AG20443 (cell line): ENCODE measurements around the gene TSPAN7.

Experiments
- DNase-seq: peaks from one replicate; pipeline ENCODE4 v3.0.0; 2012; ENCODE audit warnings: low spot score, mixed read lengths

Gene TSPAN7

DNA sequence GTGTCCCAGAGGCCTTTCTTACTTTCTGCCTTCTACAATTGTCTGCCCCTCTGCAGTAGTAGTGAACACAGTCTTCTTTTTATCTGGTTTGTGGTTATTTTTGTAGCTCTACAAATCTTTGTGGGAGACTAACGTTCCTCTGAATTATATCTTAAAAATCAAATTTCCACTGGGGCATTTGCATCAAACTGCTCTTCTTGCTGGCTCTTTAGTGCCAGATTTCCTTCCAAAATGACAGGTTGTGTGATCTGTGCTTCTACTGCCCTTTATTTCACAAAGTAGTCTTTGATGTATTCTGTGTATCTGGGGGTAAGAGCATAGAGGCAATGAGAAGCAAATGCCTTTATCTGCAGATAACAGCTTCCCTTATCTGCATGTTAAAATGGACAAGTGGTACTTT lies 34.5 kb downstream of the TSPAN7 start:
- no peak for DNase-seq

GRCh38 chrX:38596939-38597338 lies 35.6 kb downstream of the TSPAN7 start:
- DNase-seq: no peak

- DNase-seq: no peak
Observed at GRCh38 chrX:38599796-38600755, 38.7 kb downstream of the TSPAN7 start.

- DNase-seq: no peak
Observed at GRCh38 chrX:38601866-38602265, 40.5 kb downstream of the TSPAN7 start.

GRCh38 chrX:38606821-38607220 lies 45.5 kb downstream of the TSPAN7 start:
- DNase-seq: no peak

DNA sequence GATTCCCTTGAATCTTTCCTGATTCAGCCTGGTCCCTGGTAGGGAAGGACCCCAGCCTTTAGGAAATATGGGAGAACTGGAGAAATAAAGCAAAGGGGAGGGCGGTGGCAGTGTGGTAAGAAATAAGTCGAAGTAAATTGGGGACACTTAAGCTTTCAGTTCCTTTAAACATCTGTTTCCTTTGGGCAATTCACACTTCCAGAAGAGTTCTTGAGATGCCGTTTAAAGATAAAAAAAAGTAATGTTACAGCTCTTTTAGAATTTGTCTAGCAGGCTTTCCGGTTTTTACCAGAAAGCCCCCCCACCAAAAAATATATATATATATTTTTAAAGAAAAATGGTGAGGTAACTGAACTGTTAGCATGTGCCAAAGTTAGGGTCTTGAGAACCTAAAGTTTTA lies 46.6 kb downstream of the TSPAN7 start:
- no peak for DNase-seq

DNA sequence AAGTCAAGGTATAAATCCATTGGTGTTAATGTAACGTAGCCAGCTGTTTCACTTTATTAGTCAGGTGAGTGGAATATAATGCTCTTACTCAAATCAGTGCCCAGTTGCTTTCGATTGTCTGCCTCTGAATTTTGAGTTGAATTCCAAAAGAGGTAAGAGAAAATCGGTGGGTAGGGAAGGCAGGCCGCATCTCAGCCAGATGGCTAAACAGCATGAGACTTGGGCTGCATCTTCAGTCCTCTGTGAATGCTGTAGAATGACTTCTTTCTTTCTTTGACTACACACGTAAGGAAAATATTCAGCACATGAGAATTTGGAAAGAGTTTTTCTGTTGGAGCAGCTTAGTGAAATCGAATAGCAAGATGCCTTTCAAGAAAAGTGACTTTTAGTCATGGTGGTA lies 49.5 kb downstream of the TSPAN7 start:
- DNase-seq: no peak

GRCh38 chrX:38612281-38612680 lies 50.9 kb downstream of the TSPAN7 start:
- no peak for DNase-seq

GRCh38 chrX:38614485-38614884 lies 53.1 kb downstream of the TSPAN7 start:
- DNase-seq: no peak

DNA sequence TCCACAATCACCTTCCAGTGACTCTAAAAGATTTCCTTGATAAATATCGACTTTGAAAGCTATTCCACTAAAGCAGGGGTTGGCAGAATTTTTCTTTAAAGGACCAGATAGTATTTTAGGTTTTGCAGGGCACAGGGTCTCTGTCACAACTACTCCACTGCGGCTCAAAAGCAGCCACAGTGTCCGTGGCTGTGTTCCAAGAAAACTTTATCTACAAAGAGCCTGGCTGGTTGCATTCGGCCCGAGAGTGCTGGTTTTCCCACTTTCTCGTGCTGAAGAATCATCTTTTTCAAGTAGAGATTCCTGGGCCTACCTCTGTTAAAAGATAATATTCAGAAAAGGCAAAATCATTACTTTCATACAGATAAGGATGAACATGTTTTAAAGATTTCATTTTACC lies 55.6 kb downstream of the TSPAN7 start:
- DNase-seq: no peak

DNA sequence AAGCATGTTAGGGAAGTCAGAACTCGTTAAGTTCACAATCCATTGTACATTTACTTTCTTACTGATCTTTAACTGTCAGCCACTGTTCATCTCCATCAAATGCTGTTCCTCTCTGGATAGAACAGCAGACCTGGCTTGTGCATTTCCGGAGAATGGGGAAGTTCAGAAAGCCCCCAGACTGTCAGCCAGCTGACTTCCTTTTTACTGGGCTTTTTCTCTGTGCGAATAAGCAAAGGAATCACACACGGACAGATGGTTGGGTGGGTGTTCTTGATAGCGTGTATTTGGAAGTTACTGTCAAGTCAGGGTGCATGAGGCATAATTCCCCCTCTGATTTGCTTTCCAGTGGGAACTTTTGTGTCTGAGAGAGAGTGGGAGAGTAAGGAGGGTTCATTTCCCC lies 56.8 kb downstream of the TSPAN7 start:
- DNase-seq: no peak

DNA sequence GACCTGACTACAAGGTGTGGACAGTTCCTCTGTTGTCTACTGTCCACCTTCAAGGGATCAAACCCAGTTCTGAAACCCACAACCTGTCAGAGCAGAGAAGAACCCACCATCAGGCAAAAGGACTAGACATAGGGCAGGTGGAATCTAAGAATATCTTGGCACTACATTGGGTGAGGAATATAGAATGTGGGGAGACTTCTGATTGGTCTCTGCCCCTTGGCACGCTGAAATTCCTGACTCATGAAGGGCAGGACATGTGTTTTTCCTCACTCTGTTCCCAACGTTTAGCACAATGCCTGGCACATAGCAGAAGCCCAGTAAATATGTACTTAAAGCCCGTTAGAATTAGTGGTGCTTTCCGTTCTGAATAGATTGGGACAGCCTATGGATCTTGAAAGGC lies 59.3 kb downstream of the TSPAN7 start:
- no peak for DNase-seq

GRCh38 chrX:38626296-38626695 lies 65.0 kb downstream of the TSPAN7 start:
- no peak for DNase-seq

DNA sequence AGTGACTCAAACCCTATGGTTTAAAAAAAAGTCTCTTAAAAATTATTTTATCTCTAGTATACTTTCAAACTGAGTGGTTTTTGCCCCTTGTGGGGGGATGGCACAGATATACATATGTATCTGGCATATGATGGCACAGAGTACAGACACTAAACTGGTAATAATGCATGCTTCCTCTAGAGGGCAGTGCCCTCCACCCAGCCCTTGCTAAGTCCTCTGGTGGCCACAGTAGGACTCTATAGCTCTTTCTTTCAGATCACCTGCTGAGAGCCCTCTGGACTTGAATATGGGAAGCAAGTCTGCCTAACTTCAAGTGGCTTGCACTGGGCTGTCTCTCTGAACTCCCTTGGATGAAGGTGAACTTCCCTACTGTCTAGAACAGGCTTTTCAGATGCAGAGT lies 66.3 kb downstream of the TSPAN7 start:
- no peak for DNase-seq

DNA sequence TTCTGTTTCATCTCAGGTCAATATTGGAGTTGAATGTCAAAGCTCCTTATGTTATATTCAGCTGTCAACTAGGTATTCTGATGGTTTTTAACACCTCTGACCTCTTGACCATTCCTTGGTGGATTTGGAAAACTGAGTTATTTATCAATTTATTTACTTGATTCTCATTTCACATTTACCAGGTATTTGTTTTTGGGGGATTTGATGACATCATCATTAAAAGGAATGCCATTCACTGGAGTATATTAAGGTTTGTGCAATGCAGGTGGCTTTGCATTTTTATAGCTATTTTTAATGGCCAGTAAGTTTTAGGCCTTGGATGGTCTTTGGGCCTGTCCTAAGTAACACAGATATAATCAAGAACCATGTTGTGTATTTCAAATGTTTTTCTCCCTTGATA lies 67.2 kb downstream of the TSPAN7 start:
- DNase-seq: no peak

GRCh38 chrX:38632516-38632915 lies 71.2 kb downstream of the TSPAN7 start:
- no peak for DNase-seq

DNA sequence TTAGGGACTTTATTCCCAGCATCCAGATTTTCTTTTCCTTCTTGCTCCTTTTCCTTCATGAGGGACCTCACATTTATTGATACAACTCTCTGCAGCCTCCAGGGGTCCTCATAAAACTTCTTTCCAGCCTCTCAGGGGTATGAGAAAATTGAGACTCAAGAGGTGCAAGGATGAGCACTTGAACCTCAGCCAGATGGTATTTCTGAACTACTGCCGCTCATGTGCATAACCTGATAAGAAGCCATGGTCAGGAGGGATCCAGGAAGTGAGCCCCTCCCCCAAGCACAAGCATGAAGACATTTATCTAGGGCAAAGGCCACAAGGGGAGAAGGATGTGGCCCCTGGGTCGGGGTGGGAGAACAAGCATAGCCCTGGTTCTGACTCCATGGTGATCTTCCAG lies 73.3 kb downstream of the TSPAN7 start:
- DNase-seq: no peak

DNA sequence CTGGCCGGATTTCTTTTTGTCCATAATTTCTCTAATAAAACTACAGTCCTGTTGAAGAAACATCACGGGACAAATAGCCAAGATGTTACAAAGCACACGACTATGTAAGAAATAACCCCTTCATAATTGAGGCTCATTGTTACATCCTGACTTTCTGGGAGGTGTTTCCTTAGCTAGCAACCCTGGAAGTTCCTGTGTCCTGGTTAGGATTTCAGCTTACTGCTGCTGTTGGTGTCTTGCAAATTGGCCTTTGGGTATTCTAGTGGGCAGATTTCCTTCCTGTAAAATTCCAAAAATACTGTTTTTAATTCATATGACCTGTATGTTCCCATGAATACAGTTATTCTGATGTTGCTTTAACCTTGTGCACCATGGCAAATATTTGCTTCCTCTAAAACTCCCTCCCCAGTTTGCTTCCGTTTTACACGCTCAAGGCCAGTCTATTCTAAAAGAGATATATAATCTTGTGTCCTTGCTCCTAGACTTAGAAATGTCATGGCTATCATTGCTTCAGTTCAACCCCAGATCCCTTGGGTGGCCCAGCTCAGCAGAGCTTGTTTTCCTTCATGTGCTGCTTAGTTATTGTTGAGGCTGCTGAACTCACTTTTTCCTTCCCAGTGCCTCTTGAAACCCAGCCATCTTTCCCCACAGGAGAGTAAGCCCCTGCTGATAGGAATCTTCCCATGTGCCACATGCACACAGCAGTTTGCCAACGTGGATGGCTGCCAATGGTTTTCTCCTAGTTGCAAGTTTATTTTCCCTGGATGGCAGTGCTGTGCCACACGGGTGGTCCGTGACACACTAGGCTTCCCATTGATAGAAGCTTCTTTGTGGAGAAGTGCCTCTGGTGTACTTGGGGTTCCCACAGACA lies 75.8 kb downstream of the TSPAN7 start:
- DNase-seq: no peak

DNA sequence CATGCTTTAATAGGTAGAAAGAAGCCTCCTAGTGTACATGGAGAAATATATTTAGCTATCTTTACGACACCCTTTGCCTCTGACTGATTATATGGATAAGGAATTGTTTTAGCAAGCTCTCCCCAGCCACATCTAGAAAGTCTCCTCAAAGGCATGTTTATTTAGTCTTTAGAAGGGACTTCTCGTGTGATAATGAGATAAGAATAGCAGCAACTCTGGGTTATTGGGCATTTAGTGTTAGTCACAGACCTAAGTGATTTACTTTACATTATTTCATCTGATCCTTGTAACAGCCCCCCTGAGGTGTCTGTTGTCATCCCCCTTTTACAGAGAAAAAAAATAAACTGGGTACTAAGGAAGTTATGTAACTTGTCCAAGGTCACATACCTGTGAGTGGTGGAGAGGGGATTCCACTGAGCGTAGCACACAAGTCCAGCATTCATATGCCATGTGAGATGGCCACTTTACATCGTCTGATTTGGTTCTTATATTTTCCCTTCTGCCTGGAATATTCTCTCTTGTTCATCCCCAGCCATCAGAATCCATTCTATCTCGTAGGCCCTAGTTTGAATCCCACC lies 77.7 kb downstream of the TSPAN7 start:
- no peak for DNase-seq

- DNase-seq: no peak
Observed at GRCh38 chrX:38639730-38640129, 78.4 kb downstream of the TSPAN7 start.

DNA sequence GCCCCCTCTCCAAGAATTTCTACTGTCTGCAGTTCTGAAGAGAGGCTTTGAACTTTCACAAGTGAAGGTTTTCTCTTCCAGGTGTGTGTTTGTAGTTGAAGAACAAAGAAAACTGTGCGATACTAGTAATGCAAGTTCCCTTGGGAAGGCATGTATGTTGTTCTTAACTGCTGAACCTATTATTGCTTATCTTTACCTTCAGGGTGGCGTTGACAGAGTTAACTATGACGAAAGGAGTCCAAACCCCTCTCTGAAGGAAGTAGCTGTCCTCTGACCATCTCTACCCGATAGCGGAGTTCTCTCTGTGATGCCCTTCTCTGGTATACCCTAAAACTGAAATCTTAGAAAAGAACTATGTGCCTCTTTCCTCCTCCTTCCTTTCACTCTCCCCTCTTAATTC lies 79.9 kb downstream of the TSPAN7 start:
- no peak for DNase-seq

DNA sequence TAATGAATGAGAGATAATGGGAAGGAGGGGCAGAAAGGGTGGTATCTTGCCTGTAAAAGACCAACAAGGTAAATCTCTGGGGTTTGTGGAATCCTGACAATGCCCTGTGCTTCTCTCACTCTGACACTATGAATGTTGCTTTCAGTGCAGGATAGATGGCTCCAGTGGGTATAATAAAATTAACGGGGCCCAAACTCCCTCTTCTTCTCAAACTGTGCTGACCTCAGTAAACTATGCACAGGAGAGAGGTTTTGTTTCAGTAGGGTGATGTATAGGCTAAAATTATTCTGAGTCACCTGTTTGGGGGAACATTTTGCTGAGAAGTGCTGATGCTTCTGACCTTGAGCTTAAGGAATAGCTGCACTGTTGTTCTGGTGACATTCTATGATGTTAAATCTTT lies 82.6 kb downstream of the TSPAN7 start:
- no peak for DNase-seq

DNA sequence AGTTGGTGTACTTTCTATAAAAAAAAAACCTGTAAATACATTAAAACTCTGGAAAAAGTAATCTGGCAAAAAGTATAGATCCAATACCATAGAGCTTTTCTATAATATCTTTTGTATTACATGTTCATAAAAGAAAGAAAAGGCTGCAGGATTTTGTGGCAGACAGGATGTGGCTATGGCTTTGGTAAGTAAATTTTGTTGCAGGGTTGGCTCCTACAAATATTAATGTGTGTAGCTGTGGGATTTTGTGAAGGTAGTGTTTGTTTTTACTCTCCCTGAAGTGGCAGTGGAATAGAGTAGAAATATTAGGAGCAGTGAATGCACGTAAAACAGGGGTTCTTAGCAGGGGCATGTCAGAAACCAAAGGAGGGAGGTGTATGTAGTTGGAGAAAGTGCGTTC lies 84.8 kb downstream of the TSPAN7 start:
- no peak for DNase-seq
